Stimulated activated CD4-positive, alpha-beta T cell treated with anti-CD3 and anti-CD28 coated beads, Interleukin-15, amount 100 ng/mL, for 48 hours (primary cell): ENCODE results near the gene FAM8A1.

Experiments
- DNase-seq, 2 donors: peaks; one replicate each; pipeline ENCODE4 v3.0.0-alpha.2; 2020; ENCODE audit warnings: low read depth in 2 of 2

The FAM8A1 gene

DNA sequence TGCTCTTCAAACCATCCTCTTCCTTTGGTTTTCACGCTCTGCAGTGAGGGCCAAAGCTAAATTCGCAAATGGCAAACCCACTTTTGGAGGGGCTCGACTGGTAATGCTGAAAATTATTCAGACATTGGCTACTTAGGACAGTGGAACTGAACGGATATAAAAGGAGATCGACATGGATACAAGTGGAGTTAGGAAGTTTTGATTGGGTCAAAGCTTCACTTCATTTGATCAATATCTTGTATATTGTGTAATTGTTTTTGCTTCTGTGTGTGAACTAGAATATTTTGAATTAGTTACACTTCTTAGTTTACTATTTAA lies 1.2 kb downstream of the FAM8A1 start:
- DNase-seq, result no peak

DNA sequence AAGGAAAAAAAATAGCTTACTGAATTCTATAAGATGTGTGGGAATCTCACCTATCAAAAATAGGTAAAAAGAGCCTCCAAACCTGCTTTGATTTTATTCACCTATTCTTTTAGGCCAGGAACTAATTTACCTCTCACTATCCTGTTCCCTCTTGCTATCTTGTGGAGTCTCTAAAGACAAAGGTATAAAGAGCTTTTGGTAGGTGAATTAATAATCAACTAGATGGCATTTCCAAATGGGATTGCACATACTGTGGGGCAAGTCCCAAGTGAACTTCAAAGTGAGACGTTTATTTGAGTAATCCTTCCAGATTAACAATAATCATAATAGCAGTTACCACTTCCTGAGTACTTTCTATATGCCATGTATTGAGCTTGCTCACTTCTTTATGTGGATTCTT lies 2.8 kb downstream of the FAM8A1 start:
- DNase-seq, result no peak

DNA sequence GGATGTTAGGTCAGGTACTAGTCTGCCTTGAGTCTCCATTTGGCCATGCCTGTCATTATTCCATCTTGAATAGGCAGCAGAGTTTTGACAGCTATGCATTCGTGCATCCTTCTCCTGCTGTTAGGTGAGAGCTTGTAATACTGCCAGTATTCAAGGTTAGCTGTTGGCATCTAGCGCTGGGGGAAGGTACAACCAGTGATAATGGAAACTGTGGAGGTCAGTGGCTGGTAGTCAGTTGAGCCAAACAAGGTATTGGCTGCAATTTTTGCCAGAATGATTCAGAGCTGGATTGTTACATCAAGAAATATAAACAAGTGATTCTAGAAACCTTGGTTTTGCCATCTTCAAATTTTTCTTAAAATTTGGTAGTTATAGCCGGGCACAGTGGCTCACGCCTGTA lies 6.5 kb downstream of the FAM8A1 start:
- DNase-seq, result no peak

DNA sequence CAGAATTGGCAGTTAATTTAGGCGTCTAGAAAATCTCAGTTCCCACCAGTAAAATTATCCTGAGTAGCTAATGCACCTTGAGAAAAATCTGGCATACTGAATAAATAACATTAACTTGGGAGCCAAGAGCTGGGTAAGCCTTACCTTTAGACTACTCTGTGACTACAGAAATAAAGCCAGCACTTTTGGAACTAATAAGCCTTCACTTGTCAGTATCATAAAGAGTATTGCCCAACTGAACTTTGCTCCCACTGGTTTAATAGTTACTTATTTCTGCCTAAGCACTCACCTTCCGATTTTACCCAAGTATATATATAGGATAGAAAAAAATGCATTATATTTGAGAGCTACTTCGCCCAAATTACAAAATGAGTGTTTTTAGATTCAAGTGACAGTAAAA lies 10.7 kb downstream of the FAM8A1 start:
- DNase-seq, result no peak

DNA sequence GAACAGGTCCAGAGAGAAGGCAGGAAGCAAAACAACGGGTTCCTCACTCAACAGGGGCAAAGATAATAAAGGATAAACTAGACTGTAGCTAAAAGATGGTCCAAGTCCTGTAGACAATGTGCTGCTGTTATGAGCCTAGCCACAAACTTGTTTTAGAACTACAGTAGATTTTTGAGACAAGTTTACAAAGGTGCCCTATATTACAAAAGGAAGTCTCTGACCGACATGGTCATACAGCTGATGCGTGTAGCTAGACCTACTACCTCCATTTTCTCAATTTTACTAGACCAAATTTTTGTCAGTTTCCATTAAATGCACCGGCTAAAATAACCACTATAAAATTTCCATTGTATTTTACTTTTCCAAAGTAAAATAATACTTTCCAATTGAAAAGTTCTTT lies 11.9 kb downstream of the FAM8A1 start:
- DNase-seq, result no peak

DNA sequence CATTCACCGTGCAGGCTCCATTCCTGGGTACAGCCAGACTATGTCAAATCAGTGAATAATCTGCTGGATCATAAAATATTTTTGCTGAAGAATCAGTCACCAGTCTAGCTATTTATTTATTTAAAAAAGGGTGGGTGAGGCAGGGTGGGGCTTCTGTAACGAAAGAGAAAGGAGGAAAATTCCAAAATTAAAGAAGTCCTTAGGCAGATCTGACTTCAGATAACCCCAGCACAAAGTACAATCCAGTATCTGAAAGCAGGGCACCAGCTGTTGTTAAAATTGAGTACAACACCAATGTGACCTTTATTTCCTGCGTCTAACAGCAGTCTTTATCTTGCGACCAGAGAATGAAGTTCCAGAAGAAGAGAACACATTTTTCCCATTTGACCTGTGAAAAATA lies 15.7 kb downstream of the FAM8A1 start:
- no peak for DNase-seq

DNA sequence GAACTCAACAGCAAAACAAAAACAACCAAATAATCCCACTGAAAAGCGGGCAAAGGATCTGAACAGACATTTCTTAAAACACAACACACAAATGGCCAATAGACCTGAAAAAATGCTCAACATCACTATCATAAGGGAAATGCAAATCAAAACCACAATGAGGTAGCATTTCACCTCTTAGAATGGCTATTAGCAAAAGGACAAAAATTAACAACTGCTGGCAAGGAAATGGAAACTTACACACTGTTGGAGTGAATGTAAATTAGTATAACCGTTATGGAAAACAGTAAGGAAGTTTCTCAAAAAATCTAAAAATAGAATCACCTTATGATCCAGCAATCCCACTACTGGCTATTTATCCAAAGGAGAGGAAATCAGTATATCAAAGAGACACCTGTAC lies 20.9 kb downstream of the FAM8A1 start:
- DNase-seq, result no peak

DNA sequence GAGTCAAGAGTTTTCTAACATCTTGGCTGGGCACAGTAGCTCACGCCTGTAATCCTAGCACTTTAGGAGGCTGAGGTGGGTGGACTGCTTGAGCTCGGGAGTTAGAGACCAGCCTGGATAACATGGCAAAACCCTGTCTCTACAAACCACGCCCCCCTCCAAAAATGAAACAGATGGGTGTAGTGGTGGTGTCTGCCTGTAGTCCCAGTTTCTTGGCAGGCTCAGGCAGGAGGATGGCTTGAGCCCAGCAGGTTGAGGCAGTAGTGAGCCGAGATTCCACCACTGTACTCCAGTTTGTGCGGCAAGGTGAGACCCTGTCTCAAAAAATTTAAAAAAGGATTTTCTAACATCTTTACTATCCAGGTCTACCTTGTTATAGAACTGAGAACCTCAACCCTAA lies 22.0 kb downstream of the FAM8A1 start:
- DNase-seq, result no peak

DNA sequence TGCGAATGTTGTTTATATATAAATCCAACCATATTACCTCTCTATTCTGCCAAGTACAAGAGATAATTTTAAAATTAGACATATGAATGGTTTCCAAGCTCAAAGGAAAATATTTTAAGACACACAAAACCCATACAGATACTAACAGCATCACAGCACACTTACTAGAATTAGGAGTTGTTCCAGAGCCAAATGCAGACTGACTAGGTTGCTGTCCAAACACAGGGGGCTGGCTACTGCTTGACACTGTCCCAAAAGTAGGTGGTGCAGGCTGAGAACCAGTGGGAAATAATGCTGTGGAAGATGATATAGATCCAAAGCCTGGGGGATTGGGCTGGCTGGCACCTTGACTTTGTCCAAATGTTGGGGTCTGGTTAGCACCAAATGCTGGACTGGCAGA lies 24.3 kb downstream of the FAM8A1 start:
- no peak for DNase-seq

DNA sequence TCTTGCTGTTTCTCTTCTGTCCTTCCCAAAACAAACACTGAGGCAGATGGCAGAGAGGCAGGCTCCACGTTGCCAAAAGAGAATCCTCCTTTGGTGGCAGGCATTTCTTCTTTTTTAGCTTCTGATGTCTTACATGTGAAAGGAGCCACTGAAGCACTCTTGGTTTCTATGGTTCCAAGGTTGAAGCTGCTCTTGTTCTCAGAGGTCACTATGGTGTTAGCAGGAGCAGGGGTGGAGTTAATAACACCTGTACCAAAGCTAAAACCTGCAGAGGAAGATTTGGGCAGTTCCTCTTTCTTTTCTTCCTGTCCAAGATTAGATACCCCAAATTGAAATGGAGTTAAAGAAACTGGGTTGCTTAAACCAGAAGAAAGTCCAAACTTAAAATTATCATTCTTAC lies 28.8 kb downstream of the FAM8A1 start:
- no peak for DNase-seq

DNA sequence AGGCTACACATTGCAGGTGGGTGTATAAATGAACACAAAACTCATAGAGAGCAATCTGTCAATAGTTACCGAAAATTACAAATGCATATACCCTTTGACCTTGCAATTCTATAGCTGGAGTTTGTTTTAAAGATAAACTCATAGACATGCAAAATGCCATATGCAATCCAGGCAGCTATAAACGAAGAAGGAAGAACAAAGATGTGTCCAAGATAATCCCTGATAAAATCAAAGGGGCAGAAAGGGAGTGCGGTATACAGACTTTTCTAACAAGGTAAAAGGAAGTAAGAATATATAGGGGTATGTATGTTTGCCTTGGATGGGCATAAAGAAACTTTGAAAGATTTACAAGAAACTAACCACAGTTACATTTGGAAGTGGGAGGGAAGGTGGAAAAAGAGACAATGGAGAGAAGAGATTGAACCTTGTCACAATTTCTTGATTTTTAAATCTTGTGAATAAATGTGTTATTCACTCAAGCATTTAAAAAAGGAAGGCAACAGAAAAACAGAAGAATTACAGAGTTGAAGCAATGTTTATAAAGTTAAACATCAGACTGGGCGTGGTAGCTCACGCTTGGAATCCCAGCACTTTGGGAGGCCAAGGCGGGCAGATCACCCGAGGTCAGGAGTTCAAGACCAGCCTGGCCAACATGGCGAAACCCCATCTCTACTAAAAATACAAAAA lies 29.9 kb downstream of the FAM8A1 start:
- no peak for DNase-seq

DNA sequence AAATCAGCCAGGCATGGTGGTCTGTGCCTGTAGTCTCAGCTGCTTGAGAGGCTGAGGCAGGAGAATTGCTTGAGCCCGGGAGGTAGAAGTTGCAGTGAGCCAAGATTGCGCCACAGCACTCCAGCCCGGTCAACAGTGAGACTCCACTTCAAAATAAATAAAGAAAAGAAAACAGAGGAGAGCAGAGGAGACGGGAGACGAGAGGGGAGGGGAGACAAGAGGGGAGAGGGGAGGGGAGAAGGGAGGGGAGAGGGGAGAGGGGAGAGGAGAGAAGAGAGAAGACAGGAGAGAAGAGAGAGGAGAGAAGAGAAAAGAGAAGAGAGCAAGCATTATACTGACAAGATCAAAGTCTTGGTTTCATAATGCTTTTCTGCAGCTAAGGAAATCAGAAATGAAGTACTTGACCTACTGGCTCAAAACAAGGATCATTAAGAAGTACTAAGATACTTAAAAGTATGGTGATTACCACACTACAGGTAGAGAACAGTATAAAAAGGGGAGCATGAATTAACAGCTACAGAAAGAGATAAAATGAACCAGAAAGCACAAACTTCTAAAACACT lies 30.5 kb downstream of the FAM8A1 start:
- DNase-seq, result no peak

DNA sequence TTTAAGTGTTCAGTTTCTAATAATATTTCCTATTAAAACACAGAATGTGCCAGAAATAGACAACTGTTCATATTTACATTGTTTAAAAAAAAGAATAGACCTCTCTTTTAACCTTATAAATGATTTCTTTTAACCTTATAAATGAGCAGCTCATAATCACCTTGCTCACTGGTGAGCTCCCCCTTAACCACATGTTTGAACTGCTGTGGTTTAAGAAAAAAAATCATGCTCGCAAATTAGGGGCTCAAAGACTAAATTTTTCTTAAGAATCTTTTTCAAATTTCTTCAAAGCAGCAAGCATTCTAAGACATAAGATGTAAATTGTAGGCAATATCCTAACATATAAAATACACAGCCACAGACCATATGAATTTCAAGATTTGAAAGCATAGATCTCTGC lies 32.8 kb downstream of the FAM8A1 start:
- DNase-seq, result no peak

DNA sequence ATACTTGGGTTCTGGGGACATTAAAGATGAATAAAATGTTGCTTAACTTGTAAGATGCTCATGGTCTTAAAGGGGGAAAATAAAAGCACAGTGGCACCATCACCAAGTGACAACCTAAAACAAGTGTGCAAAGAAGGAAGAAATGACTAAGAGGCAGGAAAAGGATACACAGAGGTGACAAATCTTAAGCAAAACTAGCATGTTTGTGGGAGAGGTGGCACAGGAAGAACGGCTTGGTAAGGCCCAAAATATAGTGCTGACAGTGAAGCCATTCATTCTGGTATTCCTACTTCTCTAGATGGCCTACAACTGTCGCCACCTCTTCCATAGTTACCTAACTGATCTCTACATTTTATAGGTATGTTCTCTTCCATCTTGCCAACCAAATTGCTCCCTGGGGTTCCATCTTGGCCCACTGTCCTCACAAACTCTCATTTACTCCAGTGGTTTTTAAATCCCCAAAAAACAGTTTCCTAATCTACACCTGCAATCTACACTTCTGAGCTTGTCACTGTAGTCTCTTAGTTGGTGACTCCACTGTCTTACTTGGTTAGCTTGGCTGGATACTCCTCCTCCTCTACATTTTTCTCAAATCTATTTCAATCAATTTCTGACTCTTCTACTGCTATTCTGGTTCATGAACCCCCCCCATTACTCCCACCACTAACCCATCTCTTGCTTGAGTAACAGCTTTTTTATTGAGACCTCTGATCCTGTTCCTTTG lies 33.5 kb downstream of the FAM8A1 start:
- DNase-seq, result no peak

DNA sequence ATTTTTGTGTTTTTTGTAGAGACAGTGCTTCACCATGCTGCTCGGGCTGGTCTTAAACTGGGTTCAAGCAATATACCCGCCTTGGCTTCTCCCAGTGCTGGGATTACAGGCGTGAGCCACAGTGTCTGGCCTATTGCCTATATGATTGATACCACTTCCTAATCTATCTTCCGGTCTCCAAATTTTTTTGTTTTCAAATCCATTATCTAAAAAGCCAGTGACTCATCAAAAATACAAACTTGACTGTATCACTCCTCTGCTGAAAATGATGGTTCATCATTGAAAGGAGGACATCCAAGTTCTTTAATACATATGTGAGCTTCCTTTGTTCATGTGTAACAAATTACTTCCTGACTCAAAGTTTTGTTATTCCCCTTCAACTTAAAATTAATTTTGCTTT lies 35.5 kb downstream of the FAM8A1 start:
- no peak for DNase-seq

DNA sequence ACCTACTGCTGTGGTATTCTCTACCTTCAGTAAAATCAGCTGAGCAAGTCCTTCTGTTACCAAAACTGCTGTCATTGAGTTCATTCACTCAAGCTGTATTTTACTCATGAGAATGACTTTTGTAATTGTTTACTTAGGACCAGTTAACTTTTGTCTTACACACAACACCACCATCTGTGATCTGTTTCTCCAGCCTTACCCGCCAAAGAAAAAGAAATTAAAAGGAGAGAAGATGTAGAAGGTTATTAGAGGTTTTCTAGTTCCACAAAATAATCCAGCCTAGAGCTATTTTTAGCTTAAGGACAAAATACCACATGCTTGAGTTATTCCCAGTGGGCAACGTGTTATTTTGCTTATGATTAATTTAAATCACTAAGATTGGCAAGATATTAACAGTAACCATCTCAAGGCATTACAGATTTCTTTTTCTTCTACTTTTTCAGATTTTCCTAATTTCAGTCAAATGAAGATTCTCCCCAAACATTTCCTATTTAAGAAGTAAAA lies 38.2 kb downstream of the FAM8A1 start:
- no peak for DNase-seq

DNA sequence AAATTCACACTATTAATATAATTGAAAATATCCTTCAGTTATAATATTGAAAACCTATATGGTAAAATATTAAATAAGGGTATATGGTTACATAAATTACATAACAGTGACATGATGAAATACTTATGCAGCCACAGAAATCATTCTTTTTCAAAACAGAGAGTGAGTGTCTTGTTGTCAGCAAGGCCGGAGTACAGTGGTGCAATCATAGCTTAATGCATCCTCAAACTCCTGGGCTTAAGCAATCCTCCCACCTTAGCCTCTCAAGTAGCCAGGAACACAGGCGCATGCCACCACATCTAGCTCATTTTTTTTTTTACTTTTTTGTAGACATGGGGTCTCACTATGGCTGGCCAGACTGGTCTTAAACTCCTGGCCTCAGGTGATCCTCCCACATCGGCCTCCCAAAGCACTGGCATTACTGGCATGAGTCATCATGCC lies 40.4 kb downstream of the FAM8A1 start:
- DNase-seq, result no peak

DNA sequence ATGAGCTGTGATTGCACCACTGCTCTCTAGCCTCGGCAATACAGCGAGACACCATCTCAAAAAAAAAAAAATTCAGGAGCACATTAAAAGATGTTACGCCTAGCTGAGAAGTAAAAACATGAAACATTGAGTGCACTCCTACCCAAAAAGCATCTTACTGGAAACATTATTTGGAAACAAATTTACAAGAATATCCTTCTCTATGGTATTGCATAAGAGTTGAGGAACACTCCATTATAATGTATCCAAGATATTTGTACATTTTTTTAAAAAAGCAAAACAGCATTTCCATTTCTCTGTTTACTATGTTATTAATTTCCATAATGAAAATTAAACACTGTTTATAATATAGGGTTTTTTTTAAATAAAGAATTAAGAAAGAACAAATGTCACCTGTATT lies 48.6 kb downstream of the FAM8A1 start:
- DNase-seq, result no peak

DNA sequence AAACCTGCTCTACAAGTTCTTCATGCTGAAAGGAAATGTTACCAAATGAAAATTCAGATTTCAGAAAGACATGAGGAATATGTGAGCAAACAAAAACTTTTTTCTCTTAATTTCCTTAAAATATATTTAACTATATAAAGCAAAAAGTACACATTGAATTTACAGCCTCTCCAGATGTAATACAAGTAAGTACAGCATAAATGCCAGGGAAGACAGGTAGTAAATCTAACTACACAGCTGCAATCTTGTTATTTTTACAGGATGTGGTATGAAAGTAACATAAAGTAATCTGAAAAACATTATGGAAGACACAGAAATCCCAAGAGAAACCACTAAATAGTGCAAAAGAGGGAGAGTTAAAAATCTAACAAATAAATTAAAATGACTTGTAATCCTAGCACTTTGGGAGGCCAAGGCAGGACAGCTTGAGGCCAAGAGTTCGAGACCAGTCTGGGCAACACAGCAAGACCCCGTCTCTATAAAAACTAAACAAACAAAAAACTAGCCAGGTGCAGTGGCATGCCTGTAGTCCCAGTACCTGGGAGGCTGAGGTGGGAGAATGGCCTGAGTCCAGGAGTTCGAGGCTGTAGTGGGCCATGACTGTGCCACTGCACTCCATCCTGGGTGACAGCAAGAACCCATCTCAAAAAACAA lies 50.7 kb downstream of the FAM8A1 start:
- no peak for DNase-seq

DNA sequence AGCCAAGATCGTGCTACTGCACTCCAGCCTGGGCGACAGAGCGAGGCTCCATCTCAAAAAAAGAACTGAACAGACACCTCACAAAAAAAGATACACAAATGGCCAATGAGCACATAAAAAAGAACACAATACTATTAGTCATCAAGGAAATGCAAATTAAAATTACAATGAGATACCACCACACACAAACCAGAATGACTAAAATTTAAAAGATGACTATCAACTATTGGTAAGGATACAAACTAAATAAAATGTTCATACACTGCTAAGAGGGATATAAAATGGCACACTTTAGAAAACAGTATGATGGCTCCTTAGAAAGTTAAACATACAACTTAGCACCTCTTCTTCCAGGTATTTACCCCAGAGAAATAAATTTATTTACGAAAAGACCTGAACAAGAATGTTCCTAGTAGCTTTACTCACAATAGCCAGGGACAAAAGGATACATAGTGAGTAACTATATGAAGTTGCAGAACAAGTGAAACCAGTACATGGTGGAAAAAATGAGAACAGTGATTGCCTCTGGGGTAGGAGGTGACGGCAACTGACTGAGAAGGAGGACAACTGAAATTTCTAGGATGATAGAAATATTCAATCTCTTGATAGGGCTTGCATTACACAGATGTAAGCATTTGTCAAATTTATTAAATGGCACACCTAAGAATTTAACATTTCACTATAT lies 53.2 kb downstream of the FAM8A1 start:
- DNase-seq, result no peak

DNA sequence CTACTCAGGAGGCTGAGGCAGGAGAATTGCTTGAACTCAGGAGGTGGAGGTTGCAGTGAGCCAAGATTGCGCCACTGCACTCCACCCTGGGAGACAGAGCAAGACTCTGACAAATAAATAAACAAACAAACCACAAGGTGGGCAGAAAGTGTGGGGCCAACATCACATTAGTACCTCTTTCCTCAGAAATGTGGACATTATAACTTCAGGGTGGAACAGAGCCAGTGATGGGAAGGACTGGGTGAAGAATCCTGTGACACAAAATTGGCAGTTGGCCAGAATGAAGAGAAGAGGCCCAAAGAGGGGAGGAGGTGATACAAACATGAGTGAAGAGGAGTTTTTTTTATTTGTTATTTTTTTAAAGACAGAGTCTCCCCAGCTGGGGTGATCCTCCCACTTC lies 56.0 kb downstream of the FAM8A1 start:
- DNase-seq, result no peak

DNA sequence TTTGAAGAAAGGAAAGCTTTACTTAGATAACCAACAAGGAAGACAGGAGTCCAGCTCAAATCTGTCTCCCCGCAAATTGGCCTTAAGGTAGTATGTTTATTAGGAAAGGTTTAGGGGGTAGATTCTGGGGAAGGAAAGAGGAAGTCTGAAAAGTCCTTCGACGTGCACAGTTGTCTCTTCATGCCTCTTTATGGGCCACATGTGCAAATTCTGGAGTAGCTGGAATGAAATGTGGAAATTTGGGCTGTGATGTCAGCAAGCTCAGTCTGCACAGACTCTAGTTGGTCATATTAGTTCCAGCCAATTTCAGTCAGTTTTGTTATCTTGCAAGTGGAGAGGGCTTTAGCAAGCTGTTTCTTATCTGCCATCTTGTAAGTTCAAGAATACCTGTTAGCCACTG lies 56.5 kb downstream of the FAM8A1 start:
- DNase-seq, result no peak
